Measurements from ENCODE around the gene MRPS10. TPM values are rescaled to one million over a fixed set of nuclear protein-coding genes. Genes with fewer than 3 reads are reported as not detected.

Gene MRPS10
- total and polyA plus RNA-seq, 4 donors = 20.1 to 26.8 (median 23.9) TPM

- Histone ChIP-seq H3K27me3 (ENCODE audit: control insufficient read depth in 4 of 4, insufficient read depth in 4 of 4, low read length in 3 of 4) (no peaks in the 10 kb centered on the region), H3K9me3 (ENCODE audit: control insufficient read depth in 4 of 4, low read length in 3 of 4) (no peaks in the 10 kb centered on the region), H3K36me3 (ENCODE audit: control insufficient read depth in 4 of 4, insufficient read depth in 3 of 4, low read depth in 1 of 4, low read length in 3 of 4) (no peaks in the 10 kb centered on the region), H3K4me1 (ENCODE audit: control insufficient read depth in 4 of 4, insufficient read depth in 4 of 4, low read length in 3 of 4) (peaks cover 5 to 25% (median 22%) of the 10 kb centered on the region in 4 donors), H3K9ac (ENCODE audit: low read depth in 1 of 2, low read length in 2 of 2) (no peak overlapping the region), H3K4me3 (ENCODE audit: low read depth in 1 of 3, low read length in 3 of 3) (no peak overlapping the region), H3K27ac (ENCODE audit: low read depth in 1 of 2, low read length in 2 of 2) (no peak overlapping the region)
- DNase-seq (ENCODE audit: low spot score) = no peak
- WGBS = 88% methylated on average over 5 of the region's 5 CpGs
- no peak for TF ChIP-seq EGR1 (IDR thresholded peaks at IDR 0.05; ENCODE audit: low read depth in 2 of 2)
- TF ChIP-seq ZBTB33 (IDR thresholded peaks at IDR 0.05) = no peak
- TF ChIP-seq, protein P1, sequence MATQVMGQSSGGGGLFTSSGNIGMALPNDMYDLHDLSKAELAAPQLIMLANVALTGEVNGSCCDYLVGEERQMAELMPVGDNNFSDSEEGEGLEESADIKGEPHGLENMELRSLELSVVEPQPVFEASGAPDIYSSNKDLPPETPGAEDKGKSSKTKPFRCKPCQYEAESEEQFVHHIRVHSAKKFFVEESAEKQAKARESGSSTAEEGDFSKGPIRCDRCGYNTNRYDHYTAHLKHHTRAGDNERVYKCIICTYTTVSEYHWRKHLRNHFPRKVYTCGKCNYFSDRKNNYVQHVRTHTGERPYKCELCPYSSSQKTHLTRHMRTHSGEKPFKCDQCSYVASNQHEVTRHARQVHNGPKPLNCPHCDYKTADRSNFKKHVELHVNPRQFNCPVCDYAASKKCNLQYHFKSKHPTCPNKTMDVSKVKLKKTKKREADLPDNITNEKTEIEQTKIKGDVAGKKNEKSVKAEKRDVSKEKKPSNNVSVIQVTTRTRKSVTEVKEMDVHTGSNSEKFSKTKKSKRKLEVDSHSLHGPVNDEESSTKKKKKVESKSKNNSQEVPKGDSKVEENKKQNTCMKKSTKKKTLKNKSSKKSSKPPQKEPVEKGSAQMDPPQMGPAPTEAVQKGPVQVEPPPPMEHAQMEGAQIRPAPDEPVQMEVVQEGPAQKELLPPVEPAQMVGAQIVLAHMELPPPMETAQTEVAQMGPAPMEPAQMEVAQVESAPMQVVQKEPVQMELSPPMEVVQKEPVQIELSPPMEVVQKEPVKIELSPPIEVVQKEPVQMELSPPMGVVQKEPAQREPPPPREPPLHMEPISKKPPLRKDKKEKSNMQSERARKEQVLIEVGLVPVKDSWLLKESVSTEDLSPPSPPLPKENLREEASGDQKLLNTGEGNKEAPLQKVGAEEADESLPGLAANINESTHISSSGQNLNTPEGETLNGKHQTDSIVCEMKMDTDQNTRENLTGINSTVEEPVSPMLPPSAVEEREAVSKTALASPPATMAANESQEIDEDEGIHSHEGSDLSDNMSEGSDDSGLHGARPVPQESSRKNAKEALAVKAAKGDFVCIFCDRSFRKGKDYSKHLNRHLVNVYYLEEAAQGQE (IDR thresholded peaks at IDR 0.05) = no peak
- TF ChIP-seq YY1 (IDR thresholded peaks at IDR 0.05) = no peak
- TF ChIP-seq NR2F2 (IDR thresholded peaks at IDR 0.05) = no peak
- no peak for TF ChIP-seq CTCF (IDR thresholded peaks at IDR 0.05; ENCODE audit: low read depth, low read length, missing input control)
- TF ChIP-seq RXRA (IDR thresholded peaks at IDR 0.05) = no peak
- TF ChIP-seq, protein P2, sequence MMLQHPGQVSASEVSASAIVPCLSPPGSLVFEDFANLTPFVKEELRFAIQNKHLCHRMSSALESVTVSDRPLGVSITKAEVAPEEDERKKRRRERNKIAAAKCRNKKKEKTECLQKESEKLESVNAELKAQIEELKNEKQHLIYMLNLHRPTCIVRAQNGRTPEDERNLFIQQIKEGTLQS (IDR thresholded peaks at IDR 0.05) = no peak
- no peak for TF ChIP-seq RAD21 (IDR thresholded peaks at IDR 0.05)
Measured at GRCh38 chr6:42255050-42255449, 37.4 kb upstream of the MRPS10 start.

- 54% methylated on average over 9 of the region's 9 CpGs for WGBS
- no peak overlapping the region for H3K9ac ChIP-seq (ENCODE audit: low read depth in 1 of 2, low read length in 2 of 2)
- no peak overlapping the region for H3K27ac ChIP-seq (ENCODE audit: low read depth in 1 of 2, low read length in 2 of 2)
- DNase-seq (ENCODE audit: low spot score) = no peak
- H3K4me3 ChIP-seq (ENCODE audit: low read depth in 1 of 3, low read length in 3 of 3) = no peak overlapping the region
- H3K27me3 ChIP-seq (ENCODE audit: control insufficient read depth in 4 of 4, insufficient read depth in 4 of 4, low read length in 3 of 4) = no peaks in the 10 kb centered on the region
- H3K4me1 ChIP-seq (ENCODE audit: control insufficient read depth in 4 of 4, insufficient read depth in 4 of 4, low read length in 3 of 4) = peaks cover 5 to 25% (median 23%) of the 10 kb centered on the region in 4 donors
- H3K9me3 ChIP-seq (ENCODE audit: control insufficient read depth in 4 of 4, low read length in 3 of 4) = no peaks in the 10 kb centered on the region
- no peaks in the 10 kb centered on the region for H3K36me3 ChIP-seq (ENCODE audit: control insufficient read depth in 4 of 4, insufficient read depth in 3 of 4, low read depth in 1 of 4, low read length in 3 of 4)
- TF ChIP-seq HNF4A (conservative IDR thresholded peaks at IDR 0.05) = peak in 1 of 2 donors; percentile 22
- no peak for TF ChIP-seq HNF4G (IDR thresholded peaks at IDR 0.05)
- TF ChIP-seq, protein P2 (IDR thresholded peaks at IDR 0.05) = no peak
- no peak for TF ChIP-seq SP1 (IDR thresholded peaks at IDR 0.05)
Measured at GRCh38 chr6:42254505-42254904, 36.8 kb upstream of the MRPS10 start.
